HG02798 (cell line): ENCODE measurements around the gene EFCAB8.
"Not testable (repeated sequence)": the region's sequence is repeated elsewhere in the genome, so short reads cannot be mapped to it uniquely, and the experiment has no call there.

ENCODE experiments used
- ATAC-seq: cut with Tn5 transposase; IDR thresholded peaks from one replicate; pipeline ENCODE4 v1.9.1; 2021; ENCODE audit warnings: mild to moderate bottlenecking; ENCODE audit not compliant: unreplicated experiment, poor library complexity

The EFCAB8 gene

DNA sequence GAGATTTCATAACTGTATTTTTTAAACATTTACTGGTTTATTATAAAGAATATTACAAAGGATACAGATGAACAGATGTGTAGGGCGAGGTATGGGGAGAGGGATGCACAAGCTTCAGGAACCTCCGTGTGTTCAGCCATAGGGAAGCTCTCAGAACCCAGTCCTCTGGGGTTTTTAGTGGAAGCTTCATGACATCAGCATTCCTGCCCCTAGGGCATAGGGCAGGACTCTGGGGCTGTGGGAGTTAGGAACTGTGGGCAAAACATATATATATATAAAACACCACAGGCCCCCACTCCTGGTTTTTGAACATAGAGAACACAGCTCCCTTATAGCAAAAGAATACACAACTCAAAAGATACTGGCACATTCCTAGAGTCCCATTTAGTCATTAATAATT, 21.9 kb downstream of the EFCAB8 start:
- no peak for ATAC-seq

DNA sequence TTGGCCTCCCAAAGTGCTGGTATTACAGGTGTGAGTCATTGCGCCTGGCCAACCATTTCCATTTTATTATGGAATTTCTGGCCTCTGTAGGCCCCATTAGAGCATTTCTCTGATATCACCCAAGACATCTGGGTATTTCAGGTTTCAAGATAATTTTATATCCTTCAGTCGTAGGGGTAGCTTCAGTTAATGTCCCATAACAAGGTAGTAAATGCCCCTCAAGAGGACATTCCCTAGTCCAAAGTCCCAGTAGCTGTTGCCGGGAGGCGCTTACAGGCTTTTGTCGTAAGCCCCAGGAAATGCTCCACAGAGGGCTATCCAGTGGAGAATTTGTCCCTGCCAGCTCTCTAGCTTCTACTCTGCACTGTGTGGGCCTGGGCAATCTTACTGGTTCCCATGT, 24.4 kb downstream of the EFCAB8 start:
- no peak for ATAC-seq

DNA sequence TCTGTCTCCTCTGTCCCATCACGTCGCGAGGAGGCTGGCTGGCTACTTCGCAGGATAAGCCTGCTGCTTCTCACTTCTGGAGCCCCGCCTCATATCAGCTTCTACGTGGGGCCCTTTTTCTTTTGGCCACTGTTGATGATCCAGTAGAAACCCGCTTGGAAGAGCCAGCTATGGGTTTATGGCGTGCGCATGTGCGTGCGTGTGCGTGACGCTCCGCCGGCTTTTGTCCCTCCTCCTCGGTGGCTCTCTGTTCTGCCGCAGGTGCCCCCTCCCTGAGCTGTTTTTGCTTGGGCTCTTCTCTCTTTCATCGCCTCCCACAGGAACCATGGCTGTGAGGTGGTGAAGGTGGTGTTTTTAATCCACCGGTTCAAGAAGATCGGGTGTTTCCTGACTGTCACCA, 26.5 kb downstream of the EFCAB8 start:
- ATAC-seq: no peak

DNA sequence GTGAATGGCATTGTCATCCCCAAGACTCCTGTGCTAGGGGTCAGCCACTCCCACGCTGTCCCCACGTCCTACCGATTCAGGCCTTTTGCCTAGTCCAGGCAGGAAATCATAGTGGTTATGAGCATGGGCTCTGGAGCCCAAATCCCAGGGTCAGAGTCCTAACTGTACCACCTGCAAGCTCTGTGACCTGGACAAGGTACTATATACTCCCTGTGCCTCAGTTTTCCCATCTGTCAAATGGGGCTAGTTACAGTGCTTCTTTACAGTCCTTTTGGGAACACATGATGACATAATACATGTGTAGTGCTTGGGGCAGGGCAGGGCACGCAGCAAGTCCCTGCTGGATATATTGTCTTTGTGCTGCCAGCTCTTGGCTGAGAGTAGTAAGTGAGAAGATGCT, 27.2 kb downstream of the EFCAB8 start:
- ATAC-seq: no peak

DNA sequence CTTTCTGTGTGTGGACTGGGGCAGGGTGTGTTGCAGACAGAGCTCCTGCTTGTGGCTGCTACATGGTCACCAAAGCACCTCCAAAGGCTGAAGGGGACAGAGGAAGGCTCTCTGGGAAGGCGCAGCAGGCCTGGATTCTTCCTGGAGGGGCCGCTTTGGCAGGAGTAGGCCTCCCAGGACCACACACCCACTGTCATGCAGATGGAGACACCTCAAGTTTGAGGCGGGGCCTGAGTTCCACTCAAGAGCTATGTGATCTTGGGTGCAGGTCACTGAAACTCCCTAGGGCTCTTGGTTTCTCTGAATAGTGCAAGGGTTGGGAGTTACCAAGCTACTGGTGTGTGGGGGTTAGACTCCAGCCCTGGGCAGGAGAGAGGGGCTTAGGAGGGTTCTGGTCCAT, 27.9 kb downstream of the EFCAB8 start:
- no peak for ATAC-seq

DNA sequence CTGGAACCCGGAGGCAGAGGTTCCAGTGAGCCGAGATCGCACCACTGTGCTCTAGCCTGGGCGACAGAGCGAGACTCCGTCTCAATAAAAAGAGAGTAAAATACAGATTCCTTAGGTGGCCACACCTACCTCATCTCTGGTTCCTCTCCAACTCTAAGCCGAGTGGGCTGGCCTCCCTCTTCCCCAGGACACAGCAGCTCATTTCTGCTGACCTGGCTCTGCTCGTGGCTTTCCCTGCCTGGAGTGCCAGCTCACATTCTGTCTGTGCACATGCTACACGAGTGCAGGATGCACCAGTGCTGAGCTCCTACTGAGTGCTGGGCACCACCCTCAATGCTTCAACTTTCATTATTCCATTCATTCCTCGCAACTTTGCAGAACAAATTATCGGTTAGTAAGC, 28.8 kb downstream of the EFCAB8 start:
- no peak for ATAC-seq

DNA sequence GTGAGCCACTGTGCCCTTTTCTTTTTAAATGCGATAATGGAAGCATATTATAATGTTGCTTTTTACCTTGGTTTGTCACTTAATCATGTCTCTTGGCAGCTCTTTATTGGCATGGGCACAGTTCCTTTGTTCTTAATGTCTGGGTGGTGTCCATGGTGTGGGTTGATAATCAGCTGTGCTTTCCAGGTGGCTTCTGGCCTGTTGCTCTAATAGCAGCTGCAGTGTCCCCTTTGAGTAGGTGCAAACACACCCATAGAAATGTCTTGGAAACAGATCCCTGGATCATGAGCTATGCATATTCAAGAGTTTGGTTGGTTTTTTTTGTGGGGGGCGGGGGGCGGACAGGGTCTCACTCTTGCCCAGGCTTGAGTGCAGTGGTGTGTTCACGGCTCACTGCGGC, 29.9 kb downstream of the EFCAB8 start:
- ATAC-seq: no peak

DNA sequence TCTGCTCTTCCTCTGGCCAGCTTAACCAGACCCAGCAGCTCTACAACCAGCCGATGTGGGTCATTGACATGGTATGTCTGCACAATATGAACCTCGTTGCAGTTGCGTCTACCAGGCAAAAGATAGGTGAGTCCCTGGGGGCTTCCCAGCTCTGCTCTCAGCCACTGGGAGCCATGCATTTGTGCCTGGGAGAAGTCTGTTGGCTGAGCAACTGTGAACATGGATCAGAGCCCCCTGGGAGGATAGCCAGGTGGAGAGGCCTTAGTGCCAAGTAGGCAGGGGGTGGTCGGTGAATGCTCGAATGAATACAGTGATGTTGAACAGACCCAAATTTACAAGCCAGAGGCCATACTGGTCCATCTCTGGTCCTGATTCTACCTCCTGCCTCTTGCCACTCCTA, 30.6 kb downstream of the EFCAB8 start:
- ATAC-seq: no peak

DNA sequence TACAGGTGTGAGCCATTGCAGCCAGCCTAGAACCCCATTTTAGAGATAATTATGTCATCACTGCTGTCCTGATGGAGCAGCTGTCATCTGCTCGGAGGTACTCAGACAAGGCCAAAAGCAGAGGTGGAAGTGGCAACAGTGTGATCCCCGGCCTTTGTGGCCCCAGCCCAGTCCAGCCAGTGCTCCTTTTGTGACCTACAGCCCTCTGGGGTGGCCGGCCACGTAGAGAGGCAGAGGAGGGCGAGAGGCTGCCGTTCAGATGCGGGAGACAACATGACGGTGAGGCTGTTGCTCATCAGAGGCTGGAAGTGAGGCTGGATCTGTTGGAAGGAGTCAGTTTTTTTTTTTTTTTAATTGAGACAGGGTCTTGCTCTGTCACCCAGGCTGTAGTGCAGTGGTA, 32.8 kb downstream of the EFCAB8 start:
- no peak for ATAC-seq

DNA sequence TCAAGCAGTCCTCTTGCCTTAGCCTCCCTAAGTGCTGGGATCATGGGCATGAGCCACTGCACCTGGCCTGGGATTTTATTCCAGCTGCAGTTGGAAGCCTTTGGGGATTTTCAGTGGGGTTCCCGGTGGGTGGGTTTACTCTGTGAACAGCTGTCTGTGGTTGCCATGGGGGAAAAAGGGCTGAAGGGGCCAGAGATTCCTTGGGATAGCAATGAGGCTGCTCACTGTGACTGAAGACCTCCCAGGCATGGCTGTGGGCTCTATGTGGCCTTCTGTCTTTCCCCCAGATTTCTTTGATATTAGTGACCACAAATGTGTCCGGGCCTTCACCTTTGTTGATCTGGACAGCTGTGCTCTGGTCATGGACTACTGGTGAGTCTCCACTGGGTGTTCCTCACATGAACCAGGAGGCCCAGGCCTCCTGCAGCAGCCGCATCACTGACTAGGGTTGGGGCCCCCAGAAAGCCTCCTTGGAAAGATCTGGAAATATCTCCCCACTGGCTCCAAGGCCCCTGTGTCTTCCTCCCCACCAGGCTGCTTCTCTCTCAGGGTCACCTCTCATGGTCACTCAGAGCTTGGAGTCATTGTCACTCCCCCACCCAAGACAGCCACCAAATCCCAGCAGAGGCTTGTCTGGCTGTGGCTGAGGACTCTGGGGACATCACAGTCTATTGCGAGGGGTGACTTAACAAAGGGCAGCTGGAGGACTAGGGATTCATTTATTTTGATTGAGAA, 33.4 kb downstream of the EFCAB8 start:
- no peak for ATAC-seq

DNA sequence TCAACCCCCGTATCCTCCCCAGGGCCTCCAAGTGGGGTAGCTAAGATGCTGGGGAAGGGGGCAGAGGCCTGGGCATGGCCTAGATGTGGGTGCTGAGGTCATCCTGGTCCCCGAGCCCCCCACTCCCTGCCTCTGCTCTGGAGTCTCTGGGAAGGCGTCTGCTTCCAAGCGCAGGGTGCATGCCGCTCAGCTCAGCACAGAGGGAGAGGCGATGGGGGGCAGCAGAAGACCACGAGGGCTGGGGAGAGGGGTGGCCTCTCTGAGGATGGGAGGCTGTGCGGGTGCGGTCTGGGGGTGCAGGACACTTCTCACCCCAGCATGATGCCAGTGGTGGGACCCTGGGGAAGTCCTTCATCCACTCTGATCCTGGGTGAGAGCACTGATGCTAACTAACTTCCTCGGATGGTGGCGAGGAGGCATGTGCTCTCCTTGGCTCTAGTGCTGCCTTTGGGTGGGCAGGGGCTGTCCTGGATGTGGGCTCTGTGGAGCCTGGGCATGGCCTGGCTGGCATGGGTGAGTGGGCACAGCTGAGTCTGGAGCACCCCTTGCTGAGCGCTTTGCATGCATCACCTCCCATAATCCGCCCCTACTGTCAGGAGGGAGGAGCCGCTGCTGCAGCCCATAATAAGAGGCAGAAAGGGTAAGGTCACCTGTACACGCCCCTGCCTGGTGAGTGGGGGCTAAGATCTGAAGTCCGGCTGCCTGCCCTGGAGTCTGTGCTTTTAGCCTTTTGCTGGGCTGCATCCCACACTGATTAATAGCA, 34.7 kb downstream of the EFCAB8 start:
- ATAC-seq: no peak

DNA sequence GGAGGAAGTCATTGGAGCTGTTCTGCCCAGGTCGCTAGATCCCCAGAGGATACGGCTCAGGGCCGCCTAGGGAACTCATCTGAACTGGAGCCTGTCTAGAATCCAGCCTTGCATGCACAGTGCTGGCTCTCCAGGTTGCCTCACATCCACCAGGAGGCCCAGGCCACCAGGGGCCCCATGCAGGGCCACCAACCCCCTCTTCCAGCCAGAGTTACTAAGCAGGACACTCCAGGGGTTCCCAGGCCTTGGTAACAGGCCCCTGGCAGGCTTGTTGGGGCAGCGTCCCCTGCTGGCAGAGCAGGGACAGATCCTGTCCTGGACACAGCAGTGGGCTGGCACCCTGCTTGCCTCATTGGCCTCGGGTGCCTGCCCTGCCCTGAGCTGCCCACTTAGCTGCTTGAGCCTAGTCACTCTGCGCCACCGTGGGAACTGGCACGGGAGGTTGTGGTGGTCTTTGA, 35.3 kb downstream of the EFCAB8 start:
- ATAC-seq: no peak

DNA sequence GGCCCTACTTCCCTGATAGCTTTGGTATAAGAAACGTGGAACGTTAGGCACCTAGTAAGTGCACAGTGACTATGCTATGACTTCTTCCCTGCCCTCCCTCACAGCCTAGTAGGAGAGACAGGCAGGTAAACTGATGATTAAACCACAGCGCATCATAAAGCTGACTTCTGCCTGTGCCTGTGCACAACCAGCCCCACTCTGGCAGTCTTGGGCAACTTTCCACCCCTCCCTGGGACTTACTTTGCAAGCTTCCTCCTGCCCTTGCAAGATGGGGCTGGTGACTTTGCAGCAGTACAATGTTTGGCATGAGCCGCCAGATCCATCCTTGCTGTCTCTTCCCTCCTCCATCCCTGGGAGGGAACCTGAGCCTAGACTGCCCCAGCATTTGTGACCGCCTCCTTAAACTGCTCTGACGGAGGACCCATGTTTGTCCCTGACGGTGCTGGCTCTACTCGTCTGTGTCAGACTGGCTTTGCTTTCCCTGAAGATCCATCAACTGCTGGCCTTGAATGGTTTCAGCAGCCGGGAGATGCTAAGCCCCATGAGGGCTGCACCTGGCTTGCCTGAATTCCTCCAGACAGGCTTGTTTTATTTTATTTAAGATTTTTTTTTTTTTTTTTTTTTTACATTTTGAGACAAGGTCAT, 36.1 kb downstream of the EFCAB8 start:
- no peak for ATAC-seq

DNA sequence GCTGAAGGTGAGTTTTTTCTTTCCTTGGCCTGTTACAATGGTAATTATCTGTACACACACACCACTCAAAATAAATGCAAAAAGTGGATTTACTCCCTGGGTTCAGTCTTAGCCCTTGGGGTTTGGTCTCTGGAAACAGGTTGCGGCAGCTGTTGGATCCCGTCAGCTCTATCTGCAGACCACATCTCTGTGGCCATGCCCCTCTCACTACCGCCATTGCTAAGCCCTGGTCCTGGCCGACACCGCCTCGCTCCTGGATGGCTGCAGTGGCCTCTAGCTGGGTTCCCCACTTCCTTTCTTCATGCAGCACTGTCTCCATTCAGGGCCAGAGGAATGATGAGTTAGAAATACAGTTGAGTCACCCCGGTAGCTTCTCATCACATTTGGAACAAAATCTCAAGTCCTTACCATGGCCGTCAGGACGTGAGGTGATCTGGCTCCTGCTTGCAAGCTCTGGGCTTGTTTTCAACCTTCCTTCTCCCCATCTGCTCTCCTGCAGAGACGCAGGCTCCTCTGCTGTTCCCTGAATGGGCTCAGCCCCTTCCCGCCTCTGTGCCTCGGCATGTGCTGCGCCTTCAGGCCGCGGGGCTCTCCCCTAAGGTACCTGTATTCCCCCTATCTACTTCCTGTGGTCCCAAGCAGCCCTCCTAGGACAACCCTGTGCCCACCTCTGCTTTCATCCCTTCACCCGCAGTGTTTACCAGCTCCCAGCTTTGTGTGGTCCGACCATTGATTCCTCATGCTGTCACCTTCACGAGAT, 38.0 kb downstream of the EFCAB8 start:
- no peak for ATAC-seq

DNA sequence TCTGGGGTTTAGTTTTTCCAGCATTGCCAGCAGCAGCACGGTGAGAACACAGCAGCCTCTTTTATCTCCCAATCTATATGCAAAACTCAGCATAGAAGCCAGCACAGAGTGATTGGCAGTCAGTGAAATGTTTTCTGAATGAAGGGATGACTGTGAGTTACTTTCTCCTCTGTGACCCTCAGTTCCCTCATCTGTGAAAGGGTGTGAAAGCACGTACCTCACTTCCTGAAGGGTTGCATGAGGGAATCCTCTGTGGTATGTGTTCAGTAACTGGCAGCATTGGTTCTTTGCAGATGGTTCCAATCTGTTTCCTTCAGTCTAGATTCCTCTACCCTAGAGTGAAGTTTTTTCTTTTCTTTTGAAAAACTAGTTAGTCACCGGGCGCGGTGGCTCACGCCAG, 40.0 kb downstream of the EFCAB8 start:
- no peak for ATAC-seq

DNA sequence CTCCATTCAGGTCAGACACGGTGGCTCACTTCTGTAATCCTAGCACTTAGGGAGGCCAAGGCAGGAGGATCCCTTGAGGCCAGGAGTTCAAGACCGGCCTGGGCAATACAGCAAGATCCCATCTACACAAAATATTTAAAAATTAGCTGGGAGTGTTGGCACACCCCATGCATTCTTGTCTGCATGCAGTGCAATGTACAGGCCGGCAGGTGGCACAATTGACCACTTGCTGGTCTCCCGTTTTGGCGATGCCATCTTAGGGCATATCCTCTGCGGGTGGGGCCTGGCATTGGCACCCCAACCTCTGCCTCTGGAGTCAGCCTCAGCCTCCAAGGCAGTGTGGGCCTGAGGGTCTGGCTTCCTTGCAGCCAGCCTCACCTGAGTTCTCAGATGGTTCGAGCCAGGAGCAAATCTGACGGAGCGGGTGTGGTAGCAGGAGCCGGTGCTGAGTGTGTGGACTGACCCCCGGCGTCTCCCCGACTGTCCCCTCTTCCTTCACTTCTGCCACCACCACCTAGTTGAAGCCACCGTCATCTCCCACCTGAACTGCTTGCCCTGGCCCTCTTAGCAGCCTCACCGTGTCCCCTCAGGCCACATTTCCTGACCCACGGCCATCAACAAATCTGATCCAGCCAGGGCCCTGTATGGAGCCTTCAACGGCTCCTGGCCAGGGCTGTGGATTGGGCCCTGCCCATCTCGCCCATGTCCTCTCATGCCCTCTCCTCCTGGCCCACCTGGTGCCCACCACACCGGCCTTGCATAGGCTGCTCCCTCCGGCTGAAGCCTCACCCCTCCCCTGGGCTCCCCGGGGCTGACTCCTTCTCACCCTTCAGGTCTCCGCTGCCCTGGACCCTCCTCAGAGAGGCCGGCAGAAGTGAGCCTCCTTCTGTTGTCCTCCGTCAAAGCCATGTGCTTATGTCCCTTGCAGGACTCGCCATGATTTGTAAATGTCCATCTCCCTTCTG, 44.0 kb downstream of the EFCAB8 start:
- no peak for ATAC-seq

DNA sequence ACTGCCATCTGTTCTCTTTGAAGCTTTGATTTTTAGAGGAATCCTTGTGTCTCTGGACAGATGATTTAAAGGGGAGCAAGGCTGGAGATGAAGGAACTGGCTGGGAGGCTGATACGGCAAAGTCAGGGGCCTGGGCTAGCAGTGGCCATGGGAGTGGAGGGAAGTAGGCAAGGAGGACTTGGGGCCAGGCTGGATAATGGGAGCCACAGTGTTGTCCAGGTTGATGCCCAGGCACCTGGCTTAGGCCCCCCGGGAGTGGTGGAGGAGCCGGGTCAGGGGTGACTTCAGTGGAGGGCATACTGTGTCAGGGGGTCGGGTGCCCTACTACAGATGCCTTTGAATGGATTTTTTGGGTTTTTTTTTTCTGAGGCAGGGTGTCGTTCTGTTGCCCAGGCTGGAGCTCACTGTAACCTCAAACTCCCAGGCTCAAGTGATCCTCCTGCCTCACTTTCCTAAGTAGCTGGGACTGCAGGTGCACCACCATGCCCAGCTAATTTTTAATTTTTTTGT, 45.0 kb downstream of the EFCAB8 start:
- no peak for ATAC-seq

DNA sequence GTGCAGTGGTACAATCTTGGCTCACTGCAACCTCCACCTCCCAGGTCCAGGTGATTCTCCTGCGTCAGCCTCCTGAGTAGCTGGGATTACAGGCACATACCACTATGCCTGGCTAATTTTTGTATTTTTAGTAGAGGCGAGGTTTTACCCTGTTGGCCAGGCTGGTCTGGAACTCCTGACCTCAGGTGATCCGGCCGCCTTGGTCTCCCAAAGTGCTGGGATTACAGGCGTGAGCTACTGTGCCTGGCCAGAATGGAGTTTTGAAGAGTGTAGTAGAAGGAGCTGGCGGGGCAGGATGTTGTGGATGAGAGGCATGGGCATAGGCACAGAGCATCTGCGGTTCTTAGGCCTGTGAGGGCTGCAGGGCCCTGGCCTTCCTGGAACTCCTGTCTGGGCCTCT, 46.0 kb downstream of the EFCAB8 start:
- ATAC-seq: not testable (repeated sequence)

DNA sequence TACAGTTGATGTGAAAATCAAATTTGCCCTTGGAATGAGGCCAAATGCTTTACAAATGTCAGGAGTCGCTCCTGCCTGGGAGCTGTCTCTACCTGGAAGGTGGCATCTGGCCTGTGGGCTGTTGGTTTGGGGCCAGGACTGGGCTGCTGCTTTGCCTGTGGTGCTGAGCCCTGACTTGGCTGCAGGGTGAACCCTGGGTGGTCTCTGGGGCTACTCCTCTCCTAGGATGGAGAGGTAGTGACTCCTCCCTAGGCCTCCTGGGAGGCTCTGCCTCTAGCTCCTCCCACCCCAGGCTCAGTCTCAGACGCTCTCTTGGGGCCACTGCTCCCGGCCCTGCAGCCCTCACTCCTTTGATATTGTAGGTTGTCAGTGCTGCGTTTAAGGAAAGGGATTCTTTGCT, 47.5 kb downstream of the EFCAB8 start:
- ATAC-seq: no peak
